Hindlimb muscle (tissue), 1 donor: ENCODE results near the gene IGF1R. TPM values are rescaled to one million over a fixed set of nuclear protein-coding genes. Genes with fewer than 3 reads are reported as not detected.
"Not testable (repeated sequence)": the region's sequence is repeated elsewhere in the genome, so short reads cannot be mapped to it uniquely, and the experiment has no call there.

Experiments used
- DNase-seq: peaks from one replicate; pipeline ENCODE4 v3.0.0-alpha.2; 2013
- polyA plus RNA-seq: library from polyadenylated mRNA; unstranded; fragments of 120-200 nt; gene quantifications from one replicate; pipeline ENCODE4 v1.2.1, GENCODE V29; 2013; ENCODE audit not compliant: insufficient read length

The IGF1R gene
- polyA plus RNA-seq, 1 donor: 18.3 TPM

- no peak for DNase-seq
Measured at GRCh38 chr15:98966091-98966787, 317.9 kb downstream of the IGF1R start.

GRCh38 chr15:98967096-98967495 is 318.8 kb downstream of the IGF1R start:
- no peak for DNase-seq

- DNase-seq: no peak
Measured at GRCh38 chr15:98967916-98968315, 319.6 kb downstream of the IGF1R start.

GRCh38 chr15:98968576-98968975 is 320.2 kb downstream of the IGF1R start:
- no peak for DNase-seq

- no peak for DNase-seq
Measured at GRCh38 chr15:98969126-98969735, 320.9 kb downstream of the IGF1R start.

- no peak for DNase-seq
Measured at GRCh38 chr15:98970799-98971198, 322.5 kb downstream of the IGF1R start.

GRCh38 chr15:98976500-98976899 is 328.2 kb downstream of the IGF1R start:
- no peak for DNase-seq

GRCh38 chr15:98977441-98977840 is 329.1 kb downstream of the IGF1R start:
- DNase-seq: no peak

- no peak for DNase-seq
Measured at GRCh38 chr15:98978153-98978552, 329.8 kb downstream of the IGF1R start.

GRCh38 chr15:98980899-98981228 is 332.5 kb downstream of the IGF1R start:
- no peak for DNase-seq

GRCh38 chr15:98981851-98982722 is 333.7 kb downstream of the IGF1R start:
- no peak for DNase-seq

- DNase-seq: peak; percentile 44
Measured at GRCh38 chr15:98983334-98983733, 335.0 kb downstream of the IGF1R start.

GRCh38 chr15:98986281-98986680 is 337.9 kb downstream of the IGF1R start:
- no peak for DNase-seq

GRCh38 chr15:98994892-98995291 is 346.6 kb downstream of the IGF1R start:
- no peak for DNase-seq

GRCh38 chr15:98996169-98996568 is 347.8 kb downstream of the IGF1R start:
- DNase-seq: no peak

GRCh38 chr15:98996624-98997023 is 348.3 kb downstream of the IGF1R start:
- DNase-seq: no peak

- DNase-seq: no peak
Measured at GRCh38 chr15:98997312-98997711, 349.0 kb downstream of the IGF1R start.

- DNase-seq: no peak
Measured at GRCh38 chr15:98997755-98998154, 349.4 kb downstream of the IGF1R start.

GRCh38 chr15:98998279-98998678 is 349.9 kb downstream of the IGF1R start:
- DNase-seq: no peak

GRCh38 chr15:98999233-98999632 is 350.9 kb downstream of the IGF1R start:
- DNase-seq: no peak

- no peak for DNase-seq
Measured at GRCh38 chr15:99002226-99002625, 353.9 kb downstream of the IGF1R start.

GRCh38 chr15:99003317-99003716 is 355.0 kb downstream of the IGF1R start:
- DNase-seq: not testable (repeated sequence)
